Activated gamma-delta T cell (primary cell): ENCODE data around the gene ZSWIM5.
"Not testable (repeated sequence)": the region's sequence is repeated elsewhere in the genome, so short reads cannot be mapped to it uniquely, and the experiment has no call there.

Experiments used
- DNase-seq: peaks from one replicate; lab custom pipeline; 2025; lab: John Stamatoyannopoulos, UW

The ZSWIM5 gene

DNA sequence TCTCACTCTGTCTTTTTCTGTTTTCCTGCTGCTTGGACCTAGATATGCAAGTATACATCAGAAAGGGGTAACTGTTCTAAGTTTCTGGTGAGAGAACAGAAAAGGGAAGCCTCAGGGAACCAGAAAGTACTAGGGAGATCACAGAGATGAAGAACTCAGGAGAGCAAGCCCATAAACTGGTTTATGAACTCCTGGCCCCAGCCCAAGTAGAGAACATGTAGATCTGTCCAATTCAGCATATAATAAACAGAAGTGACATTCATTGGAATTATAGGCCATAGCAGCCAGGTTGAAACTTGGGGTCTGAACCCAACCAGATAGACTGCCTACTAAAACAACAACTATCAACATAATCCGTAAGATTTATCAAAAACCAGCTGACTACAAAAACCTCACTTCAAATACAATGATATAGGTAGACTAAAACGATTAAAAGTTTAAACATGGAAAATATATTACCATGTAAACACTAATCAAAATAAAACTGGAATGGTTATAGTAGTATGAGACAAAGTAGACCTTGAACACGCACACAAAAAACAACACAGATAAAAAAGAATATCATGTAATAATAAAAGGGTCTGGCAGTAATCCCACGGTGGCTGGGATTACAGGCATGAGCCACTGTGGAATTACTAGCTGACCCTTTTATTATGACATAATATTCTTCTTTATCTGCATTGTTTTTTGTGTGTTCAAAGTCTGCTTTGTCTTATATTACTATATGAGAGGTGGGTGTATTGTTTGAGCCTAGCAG, 65.0 kb downstream of the ZSWIM5 start:
- no peak for DNase-seq

GRCh38 chr1:45136984-45137383, 69.4 kb downstream of the ZSWIM5 start:
- DNase-seq, result no peak

- DNase-seq, result no peak
Observed at GRCh38 chr1:45135316-45135715, 71.1 kb downstream of the ZSWIM5 start.

- DNase-seq, result no peak
Observed at GRCh38 chr1:45134461-45134873, 71.9 kb downstream of the ZSWIM5 start.

DNA sequence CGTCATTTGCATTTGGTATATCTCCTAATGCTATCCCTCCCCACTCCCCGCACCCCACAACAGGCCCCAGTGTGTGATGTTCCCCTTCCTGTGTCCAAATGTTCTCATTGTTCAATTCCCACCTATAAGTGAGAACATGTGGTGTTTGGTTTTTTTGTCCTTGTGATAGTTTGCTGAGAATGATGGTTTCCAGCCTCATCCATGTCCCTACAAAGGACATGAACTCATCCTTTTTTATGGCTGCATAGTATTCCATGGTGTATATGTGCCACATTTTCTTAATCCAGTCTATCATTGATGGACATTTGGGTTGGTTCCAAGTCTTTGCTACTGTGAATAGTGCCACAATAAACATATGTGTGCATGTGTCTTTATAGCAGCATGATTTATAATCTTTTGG, 73.7 kb downstream of the ZSWIM5 start:
- not testable (repeated sequence) for DNase-seq

DNA sequence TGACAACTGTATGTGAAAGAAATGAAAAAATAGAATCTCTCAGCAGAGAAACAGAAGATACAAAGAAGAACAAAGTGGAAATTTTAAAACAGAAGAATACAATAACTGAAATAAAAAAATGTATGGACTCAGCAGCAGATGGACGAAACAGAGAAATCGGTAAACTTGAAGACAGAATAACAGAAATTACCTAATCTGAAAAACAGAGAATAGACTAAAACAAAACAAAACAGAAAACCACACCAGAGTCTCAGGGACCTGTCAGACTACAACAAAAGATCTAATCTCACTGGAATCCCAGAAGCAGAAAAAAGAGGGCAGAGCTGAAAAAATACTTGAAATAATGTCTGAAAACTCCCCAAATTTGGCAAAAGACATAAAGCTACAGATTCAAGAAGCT, 83.0 kb downstream of the ZSWIM5 start:
- no peak for DNase-seq

DNA sequence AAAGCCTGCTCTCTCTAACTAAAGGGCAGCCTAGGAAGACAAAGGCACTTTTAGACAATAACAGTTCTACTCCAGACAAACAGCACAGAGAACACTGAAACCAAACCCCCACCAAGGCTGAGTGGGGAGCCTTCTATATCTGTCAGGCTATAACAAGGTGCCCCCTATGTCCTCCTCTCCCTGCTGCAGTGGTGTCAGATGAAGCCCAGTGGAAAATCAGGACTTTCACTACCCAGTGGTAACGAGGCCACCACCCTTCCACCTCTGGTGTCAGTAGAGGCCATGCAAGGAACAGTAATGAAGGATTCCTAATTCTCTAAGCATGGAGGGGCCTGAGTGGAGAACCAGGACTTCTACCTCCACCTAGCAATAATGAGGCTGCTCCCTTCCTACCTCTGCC, 83.7 kb downstream of the ZSWIM5 start:
- DNase-seq, result no peak

DNA sequence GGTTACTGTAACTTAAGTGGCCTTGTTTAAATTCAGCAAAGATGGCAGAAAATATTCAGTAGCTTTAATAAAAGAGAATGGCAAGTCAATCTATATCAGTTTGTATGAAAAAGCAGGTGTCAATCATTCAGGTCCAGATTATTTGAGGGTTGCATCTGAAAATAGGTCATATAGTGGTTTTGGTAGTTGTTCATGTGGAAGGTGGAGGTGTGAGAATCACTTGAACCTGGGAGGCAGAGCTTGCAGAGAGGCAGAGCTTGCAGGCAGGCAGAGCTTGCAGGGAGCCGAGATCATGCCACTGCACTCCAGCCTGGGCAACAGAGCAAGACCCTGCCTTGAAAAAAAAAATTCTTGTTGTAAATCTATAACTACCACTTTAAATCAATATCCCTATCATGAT, 88.6 kb downstream of the ZSWIM5 start:
- no peak for DNase-seq

GRCh38 chr1:45116820-45117219, 89.6 kb downstream of the ZSWIM5 start:
- no peak for DNase-seq

DNA sequence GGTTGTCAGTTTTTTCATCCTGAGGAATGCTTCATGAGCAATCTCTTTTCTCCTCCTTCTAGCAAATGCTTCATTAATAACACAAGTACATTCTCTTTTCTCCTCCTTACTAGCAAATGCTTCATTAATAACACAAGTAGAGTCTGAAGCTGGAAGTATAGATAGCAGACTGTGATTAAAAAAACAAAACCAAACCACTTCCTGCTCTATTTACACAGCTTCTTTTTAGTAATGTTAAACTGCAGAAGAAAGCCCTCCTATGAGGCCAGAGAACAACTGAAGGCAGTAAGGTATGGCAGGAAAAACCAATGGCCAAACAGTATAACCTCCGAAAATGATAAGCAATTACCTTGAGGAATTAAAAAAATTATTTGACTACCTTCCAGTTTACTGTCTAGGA, 90.1 kb downstream of the ZSWIM5 start:
- no peak for DNase-seq

DNA sequence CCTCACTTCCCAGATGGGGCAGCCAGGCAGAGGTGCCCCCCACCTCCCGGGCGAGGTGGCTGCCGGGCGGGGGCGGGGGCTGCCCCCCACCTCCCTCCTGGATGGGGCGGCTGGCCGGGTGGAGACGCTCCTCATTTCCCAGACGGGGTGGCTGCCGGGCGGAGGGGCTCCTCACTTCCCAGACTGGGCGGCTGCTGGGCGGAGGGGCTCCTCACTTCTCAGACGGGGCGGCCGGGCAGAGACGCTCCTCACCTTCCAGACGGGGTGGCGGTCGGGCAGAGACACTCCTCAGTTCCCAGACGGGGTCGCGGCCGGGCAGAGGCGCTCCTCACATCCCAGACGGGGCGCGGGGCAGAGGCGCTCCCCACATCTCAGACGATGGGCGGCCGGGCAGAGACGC, 91.2 kb downstream of the ZSWIM5 start:
- not testable (repeated sequence) for DNase-seq

GRCh38 chr1:45112661-45113060, 93.7 kb downstream of the ZSWIM5 start:
- no peak for DNase-seq

GRCh38 chr1:45111239-45111638, 95.2 kb downstream of the ZSWIM5 start:
- no peak for DNase-seq

GRCh38 chr1:45107782-45108181, 98.6 kb downstream of the ZSWIM5 start:
- DNase-seq, result no peak

DNA sequence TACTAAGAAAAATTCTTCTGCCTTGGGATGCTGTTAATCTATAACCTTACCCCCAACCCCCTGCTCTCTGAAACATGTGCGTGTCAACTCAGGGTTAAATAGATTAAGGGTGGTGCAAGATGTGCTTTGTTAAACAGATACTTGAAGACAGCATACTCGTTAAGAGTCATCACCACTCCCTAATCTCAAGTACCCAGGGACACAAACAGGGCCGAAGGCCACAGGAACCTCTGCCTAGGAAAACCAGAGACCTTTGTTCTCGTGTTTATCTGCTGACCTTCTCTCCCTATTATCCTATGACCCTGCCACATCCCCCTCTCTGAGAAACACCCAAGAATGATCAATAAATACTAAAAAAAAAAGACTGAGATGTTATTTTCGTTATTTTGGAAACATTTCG, 99.5 kb downstream of the ZSWIM5 start:
- DNase-seq, result not testable (repeated sequence)

- DNase-seq, result not testable (repeated sequence)
Observed at GRCh38 chr1:45106156-45106545, 100.3 kb downstream of the ZSWIM5 start.

DNA sequence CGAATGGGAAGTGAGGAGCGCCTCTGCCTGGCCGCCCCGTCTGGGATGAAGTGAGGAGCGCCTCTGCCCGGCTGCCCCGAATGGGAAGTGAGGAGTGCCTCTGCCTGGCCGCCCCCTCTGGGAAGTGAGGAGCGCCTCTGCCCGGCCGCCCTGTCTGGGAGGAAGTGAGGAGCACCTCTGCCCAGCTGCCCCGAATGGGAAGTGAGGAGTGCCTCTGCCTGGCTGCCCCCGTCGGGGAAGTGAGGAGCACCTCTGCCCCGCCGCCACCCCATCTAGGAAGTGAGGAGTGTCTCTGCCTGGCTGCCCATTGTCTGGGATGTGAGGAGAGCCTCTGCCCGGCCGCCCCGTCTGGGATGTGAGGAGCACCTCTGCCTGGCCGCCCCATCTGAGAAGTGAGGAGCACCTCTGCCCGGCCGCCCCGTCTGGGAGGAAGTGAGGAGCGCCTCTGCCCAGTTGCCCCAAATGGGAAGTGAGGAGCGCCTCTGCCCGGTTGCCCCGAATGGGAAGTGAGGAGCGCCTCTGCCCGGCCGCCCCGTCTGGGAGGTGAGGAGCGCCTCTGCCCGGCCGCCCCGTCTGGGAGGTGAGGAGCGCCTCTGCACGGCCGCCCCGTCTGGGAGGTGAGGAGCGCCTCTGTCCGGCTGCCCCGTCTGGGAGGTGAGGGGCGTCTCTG, 100.8 kb downstream of the ZSWIM5 start:
- not testable (repeated sequence) for DNase-seq

DNA sequence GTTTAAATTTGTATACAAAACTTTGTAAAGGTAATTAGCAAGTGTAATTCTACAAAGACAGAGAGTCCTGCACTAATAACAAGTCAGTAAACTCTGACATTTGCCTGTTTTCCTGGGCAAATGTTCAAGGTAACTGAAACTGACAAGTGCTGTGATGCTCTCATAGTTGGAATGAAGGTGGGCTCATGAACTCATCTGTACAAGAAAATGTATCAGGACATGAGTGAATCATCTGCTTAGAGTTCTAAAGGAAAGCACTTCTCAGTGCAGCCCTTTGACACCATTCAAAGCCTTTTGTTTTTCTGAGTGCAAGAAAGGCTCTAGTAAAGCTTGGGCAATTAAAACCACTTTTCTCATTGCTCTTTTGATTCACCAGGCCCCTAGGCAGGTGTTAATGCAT, 102.9 kb downstream of the ZSWIM5 start:
- DNase-seq, result no peak

DNA sequence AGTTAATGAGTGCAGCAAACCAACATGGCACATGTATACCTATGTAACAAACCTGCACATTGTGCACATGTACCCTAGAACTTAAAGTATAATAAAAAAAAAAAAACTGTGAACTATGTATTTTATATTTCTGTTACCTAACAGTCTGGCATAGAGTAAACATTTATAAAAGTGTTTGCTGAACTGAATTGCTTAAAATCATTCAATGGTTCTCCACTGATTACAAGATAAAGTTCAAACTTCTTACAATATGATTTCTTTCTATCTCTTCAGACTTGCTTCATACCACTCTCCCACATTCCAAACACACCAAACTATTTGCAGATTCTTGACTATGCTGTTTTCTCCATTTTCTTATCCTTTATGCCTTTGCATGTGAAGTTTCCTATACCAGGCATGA, 104.5 kb downstream of the ZSWIM5 start:
- DNase-seq, result no peak

DNA sequence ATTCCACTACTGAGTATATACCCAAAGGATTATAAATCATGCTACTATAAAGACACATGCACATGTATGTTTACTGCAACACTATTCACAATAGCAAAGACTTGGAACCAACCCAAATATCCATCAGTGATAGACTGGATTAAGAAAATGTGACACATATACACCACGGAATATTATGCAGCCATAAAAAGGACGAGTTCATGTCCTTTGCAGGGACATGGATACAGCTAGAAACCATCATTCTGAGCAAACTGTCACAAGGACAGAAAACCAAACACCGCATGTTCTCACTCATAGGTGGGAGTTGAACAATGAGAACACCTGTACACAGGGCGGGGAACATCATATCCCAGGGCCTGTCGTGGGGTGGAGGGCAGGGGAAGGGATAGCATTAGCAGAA, 104.9 kb downstream of the ZSWIM5 start:
- DNase-seq, result not testable (repeated sequence)

DNA sequence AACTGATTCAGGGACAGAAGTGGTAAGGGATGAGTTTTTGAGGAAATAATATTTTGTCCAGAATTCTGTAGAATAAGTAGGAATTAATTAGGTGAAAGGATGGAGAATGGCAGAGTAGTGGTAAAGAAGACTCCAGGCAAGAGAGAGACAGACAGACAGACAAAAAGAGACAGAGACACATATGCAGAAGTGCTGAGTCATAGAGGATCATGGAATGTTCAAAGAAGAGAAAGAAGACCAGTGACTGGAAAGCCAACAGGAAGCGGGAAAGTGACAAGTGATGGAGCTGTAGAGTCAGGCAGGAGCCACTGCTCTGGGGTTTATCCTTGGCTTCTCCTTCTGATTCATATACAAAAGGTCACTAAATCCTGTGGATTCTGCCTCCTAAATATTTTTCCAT, 108.5 kb downstream of the ZSWIM5 start:
- no peak for DNase-seq

GRCh38 chr1:45097079-45097478, 109.3 kb downstream of the ZSWIM5 start:
- no peak for DNase-seq

DNA sequence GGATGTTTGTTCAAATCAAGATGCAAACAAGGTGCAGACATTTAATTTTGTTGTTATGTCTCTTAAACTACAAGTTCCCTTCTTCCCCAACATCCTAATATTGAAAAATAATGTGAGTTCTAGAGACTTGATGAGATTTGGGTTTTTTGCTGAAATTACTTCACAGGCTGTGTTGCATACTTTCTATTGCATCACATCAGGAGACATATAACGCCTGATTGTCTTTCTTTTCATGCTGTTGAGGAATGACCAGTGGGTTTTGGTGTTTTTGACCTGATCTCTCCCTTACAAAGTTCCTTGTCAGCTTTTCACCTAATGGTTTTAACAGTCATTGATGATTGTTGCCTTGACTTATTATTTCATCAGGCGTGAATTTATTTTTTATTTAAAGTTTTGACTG, 111.0 kb downstream of the ZSWIM5 start:
- no peak for DNase-seq

- DNase-seq, result not testable (repeated sequence)
Observed at GRCh38 chr1:45094371-45094770, 112.0 kb downstream of the ZSWIM5 start.
